ENCODE results near the gene COX20. TPM values are rescaled to one million over a fixed set of nuclear protein-coding genes. Genes with fewer than 3 reads are reported as not detected.

The COX20 gene
- total and polyA plus RNA-seq, 2 of the 8 experiments (the other 6 are each of a cell fraction or from before 2014, with no cell fraction given): 17.5 to 28.8 TPM

DNA sequence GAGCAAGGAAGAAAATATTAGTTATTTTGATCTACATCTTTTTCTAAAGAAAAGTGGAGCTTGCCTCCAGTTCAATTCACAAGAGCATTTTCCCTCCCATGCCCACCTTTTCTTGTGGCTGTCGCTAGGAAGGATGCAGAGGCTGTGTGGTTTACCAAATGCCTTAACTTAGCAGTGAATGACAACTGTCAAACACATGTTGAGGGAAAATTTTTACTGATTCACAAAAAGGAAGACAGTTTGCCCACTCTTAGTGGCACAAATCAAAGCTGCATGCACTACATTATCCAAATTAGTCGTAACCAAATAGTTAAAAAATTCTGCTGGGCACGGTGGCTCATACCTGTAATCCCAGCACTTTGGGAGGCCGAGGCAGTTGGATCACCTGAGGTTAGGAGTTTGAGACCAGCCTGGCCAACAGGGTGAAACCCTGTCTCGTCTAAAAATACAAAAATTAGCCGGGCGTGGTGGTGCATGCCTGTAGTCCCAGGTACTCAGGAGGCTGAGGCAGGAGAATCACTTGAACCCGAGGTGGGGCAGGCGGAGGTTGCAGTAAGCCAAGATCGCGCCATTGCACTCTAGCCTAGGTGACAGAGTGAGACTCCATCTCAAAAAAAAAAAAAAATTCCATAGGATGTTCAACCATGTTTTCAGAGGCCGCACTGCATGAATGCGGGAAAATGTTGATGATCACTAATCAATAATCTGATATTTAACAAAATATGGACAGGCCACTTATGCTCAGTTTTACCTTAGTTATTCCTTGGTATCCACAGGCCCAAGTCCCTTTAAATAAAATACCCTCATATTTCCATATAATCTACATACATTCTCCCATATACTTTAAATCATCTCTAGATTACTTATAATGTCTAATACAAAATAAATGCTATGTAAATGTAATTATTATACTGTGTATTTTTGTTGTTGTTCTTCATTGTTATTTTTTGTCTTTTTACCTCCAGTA lies 9.0 kb downstream of the COX20 start:
- POLR2A ChIA-PET (ENCODE audit: partially characterized antibody): interaction anchor here (0.8 to 29.6 kb wide), 10 partner anchors 9 to 212 kb away, joined by 3 to 677 read pairs (median 4); partner anchors contain the start of genes COX20 and HNRNPU
- no peak for TF ChIP-seq CHD1 (IDR thresholded peaks at IDR 0.05; ENCODE audit: low read depth, low read length)
- no peak for TF ChIP-seq EGR1 (IDR thresholded peaks at IDR 0.05; ENCODE audit: borderline replicate concordance, low read depth, low read length)
- TF ChIP-seq TCF12 (IDR thresholded peaks at IDR 0.05; ENCODE audit: low read depth, low read length): no peak
- 0 out of 2 replicates have a peak, but pooled peaks have one; percentile 7 for TF ChIP-seq POLR2AphosphoS5 (IDR thresholded peaks at IDR 0.05; ENCODE audit: low read depth, low read length)
- TF ChIP-seq HDAC2 (IDR thresholded peaks at IDR 0.05; ENCODE audit: borderline replicate concordance in 1 of 2, low read depth in 2 of 2, low read length in 2 of 2): no peak
- no peak for TF ChIP-seq GTF2F1 (IDR thresholded peaks at IDR 0.05; ENCODE audit: borderline replicate concordance, low read depth, low read length)
- TF ChIP-seq BACH1 (IDR thresholded peaks at IDR 0.05; ENCODE audit: low read length): no peak
- peak in 1 of 2 experiments; percentile 55; a peak in 1 of 3 replicates for TF ChIP-seq POLR2A (IDR thresholded peaks at IDR 0.05; ENCODE audit: control extremely low read depth in 1 of 2, low read depth in 2 of 2, low read length in 2 of 2)
- no peak for TF ChIP-seq SIRT6 (IDR thresholded peaks at IDR 0.05; ENCODE audit: low read length)
- TF ChIP-seq TAF1 (IDR thresholded peaks at IDR 0.05; ENCODE audit: low read depth, low read length): no peak
- no peak for TF ChIP-seq NANOG (IDR thresholded peaks at IDR 0.05; ENCODE audit: insufficient read depth, low read depth, low read length, poor library complexity, severe bottlenecking)
- TF ChIP-seq GABPA (IDR thresholded peaks at IDR 0.05; ENCODE audit: borderline replicate concordance, insufficient read depth, low read length): no peak

More for the DNA sequence above, 9.0 kb downstream of the COX20 start:
- Histone ChIP-seq H4K91ac (replicated peaks; ENCODE audit: insufficient read length, low read length) (no peak overlapping the region), H2AK5ac (ENCODE audit: low read depth, low read length) (no peak overlapping the region), H2BK120ac (replicated peaks; ENCODE audit: low read depth, low read length) (no peak overlapping the region), H3K18ac (ENCODE audit: extremely low read depth, low read length) (no peak overlapping the region), H3K4me1 (replicated peaks in 1 of 4; ENCODE audit: control insufficient read depth in 3 of 4, insufficient read depth in 4 of 4, low read length in 3 of 4) (no peaks in the 10 kb centered on the region), H3K4me2 (ENCODE audit: insufficient read depth in 1 of 2, low read depth in 2 of 2, low read length in 2 of 2) (no peak overlapping the region), H3K23me2 (ENCODE audit: low read depth, low read length) (no peaks in the 10 kb centered on the region), H3K14ac (ENCODE audit: insufficient read length) (no peak overlapping the region), H4K8ac (ENCODE audit: extremely low read depth, insufficient read depth, low read length) (no peak overlapping the region), H3K56ac (replicated peaks; ENCODE audit: insufficient read length, low read depth, low read length) (no peak overlapping the region), H2AFZ (ENCODE audit: low read length) (no peak overlapping the region), H2BK20ac (ENCODE audit: low read length) (no peak overlapping the region), H3K9me3 (ENCODE audit: insufficient read depth in 2 of 2, low read depth in 1 of 2, low read length in 1 of 2) (no peaks in the 10 kb centered on the region), H3K36me3 (ENCODE audit: control insufficient read depth in 2 of 4, insufficient read depth in 4 of 4, low read length in 3 of 4) (peaks cover 8 to 97% (median 52%) of the 10 kb centered on the region in 4 experiments), H3K79me1 (ENCODE audit: low read depth, low read length) (no peaks in the 10 kb centered on the region), H2BK5ac (ENCODE audit: low read depth, low read length) (no peak overlapping the region), H3K23ac (ENCODE audit: insufficient read length) (no peak overlapping the region), H4K5ac (ENCODE audit: insufficient read length, low read depth, low read length) (no peak overlapping the region), H4K20me1 (replicated peaks in 1 of 2; ENCODE audit: control insufficient read depth in 1 of 2, insufficient read depth in 2 of 2, low read length in 2 of 2) (peaks cover 7 to 9% of the 10 kb centered on the region in 2 experiments), H3K9ac (replicated peaks in 1 of 4; ENCODE audit: extremely low read depth in 1 of 4, low read depth in 3 of 4, low read length in 3 of 4) (no peak overlapping the region; a peak in 1 of 7 replicates), H2BK12ac (ENCODE audit: low read depth, low read length) (no peak overlapping the region), H3K4ac (replicated peaks; ENCODE audit: insufficient read length, low read depth, low read length) (no peak overlapping the region), H3K4me3 (ENCODE audit: extremely low read depth in 1 of 4, insufficient read depth in 2 of 4, low read depth in 3 of 4, low read length in 4 of 4) (no peak overlapping the region), H3K27me3 (replicated peaks in 1 of 4; ENCODE audit: control insufficient read depth in 3 of 4, extremely low read depth in 1 of 4, insufficient read depth in 3 of 4, low read length in 3 of 4) (no peaks in the 10 kb centered on the region), H2BK15ac (ENCODE audit: low read length) (no peak overlapping the region), H3K79me2 (ENCODE audit: control insufficient read depth in 1 of 2, insufficient read depth in 2 of 2, low read length in 2 of 2) (peaks cover 0 to 11% of the 10 kb centered on the region in 2 experiments; a peak in 2 of 4 replicates), H3K27ac (ENCODE audit: low read depth, low read length) (no peak overlapping the region)
- CTCF ChIA-PET (ENCODE audit: partially characterized antibody): interaction anchor here (0.6 to 1.2 kb wide), 3 partner anchors 24 to 198 kb away, joined by 3 to 4 read pairs (median 3); no protein-coding TSS in a partner anchor
- DNase-seq (ENCODE audit: low read depth in 1 of 2, low spot score in 2 of 2) (no peak), FAIRE-seq (no peak)
- 90% methylated on average over 13 of the region's 13 CpGs; no CpG with 5 or more reads in 1 of the 2 experiments for WGBS, 2 experiments (ENCODE audit: extremely low coverage in 1 of 2, insufficient coverage in 1 of 2, insufficient read length in 1 of 2, insufficient replicate concordance in 2 of 2, low coverage in 1 of 2, low lambda C conversion rate in 2 of 2, missing lambda C conversion rate in 1 of 2)

Measured in H1 (cell line).